ELR (cell line): Measurements from ENCODE around the gene PTN.
"Not testable (repeated sequence)": the region's sequence is repeated elsewhere in the genome, so short reads cannot be mapped to it uniquely, and the experiment has no call there.

ENCODE experiments used
- DNase-seq: peaks from one replicate; pipeline ENCODE4 v3.0.0-alpha.2; 2015; ENCODE audit warnings: low read depth

PTN gene

GRCh38 chr7:137266764-137267163 lies 76.8 kb downstream of the PTN start:
- no peak for DNase-seq

DNA sequence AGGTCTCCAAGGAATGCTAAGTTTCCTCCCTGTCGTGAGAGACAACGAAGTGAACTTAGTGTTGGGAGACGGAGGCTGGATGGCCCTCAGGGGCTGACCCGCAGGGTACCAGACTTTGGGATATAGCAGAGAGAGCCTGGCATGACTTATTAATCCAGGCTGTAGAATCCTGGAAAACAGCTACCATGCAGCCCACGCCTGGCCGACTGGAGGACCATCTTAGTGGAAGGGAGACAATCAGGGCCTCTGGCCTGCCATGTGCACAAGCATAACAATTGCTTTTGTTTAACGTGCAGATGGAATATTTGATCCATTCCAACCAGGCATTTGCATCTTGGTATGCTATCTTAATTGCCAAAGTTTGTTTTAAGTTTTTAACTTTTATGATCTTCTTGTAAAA lies 78.1 kb downstream of the PTN start:
- DNase-seq: not testable (repeated sequence)

DNA sequence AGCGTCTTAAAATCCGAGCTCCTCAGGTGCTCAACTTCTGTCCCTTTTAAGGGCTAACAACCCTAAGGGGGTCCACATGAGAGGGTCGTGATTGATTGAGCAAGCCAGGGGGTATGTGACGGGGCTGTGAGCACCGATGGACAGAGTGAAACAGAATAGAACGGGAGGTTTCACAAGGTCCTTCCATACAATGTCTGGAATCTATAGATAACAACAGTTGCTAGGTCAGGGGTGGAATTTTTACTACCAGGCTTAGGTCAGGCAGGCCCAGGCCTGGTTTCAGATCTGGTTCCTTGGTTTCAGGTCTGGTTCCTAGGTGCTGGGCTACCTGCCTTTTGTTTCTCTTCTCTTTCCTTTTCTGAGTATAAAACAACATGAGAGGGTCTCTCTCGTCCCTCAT lies 80.9 kb downstream of the PTN start:
- DNase-seq: no peak

- no peak for DNase-seq
Observed at GRCh38 chr7:137258552-137258951, 85.0 kb downstream of the PTN start.

DNA sequence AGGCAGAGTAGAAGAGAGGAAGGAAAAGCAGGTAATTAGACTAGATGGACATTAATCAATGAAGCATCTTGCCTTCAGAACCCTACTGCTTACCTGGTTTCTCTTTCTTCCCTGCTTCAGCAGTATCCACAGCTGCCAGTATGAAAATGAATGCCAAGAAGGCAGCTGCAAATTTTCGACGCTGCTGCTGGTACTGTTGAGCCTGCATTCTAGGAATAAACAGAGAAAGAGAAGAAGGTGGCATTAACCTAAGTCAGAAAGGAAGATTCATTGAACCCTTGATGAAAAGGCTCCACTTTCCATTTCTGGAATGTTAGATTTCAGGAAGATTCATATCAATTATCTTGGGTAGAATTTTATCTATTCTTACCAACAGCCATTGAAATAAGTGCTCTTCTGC lies 88.8 kb downstream of the PTN start:
- DNase-seq: no peak

DNA sequence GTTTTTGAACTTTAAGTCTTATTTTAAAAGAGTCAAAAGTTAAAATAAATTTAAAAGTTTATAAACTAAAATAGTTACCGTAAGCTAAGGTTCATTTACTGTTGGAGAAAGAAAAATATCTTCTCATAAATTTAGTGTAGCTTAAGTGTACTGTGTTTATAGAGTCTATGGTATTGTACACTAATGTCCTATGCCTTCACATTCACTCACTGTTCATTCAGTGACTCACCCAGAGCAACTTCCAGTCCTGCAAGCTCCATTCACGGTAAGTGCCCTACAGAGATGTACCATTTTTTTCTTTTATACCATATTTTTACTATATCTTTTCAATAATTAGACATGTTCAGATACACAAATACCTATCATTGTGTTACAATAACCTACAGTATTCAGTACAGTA lies 97.6 kb downstream of the PTN start:
- peak; percentile 28 for DNase-seq

DNA sequence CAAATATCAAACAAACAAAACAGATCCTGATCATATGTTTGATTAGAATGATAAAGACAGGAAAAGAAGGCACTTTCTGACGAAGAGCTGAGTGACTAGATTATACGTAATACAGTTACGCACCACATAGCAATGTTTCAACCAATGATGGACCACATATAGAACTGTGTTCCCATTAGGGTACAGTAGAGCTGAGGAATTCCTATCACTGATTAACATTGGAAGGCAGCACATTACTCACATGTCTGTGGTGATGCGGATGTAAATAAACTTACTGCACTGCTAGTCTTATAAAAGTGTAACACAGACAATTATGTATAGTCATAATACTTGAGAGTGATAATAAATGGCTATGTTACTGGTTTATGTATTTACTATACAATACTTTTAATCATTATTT lies 98.3 kb downstream of the PTN start:
- DNase-seq: peak; percentile 5

- no peak for DNase-seq
Observed at GRCh38 chr7:137243741-137244140, 99.8 kb downstream of the PTN start.

GRCh38 chr7:137242616-137243015 lies 100.9 kb downstream of the PTN start:
- DNase-seq: no peak

GRCh38 chr7:137241655-137242360 lies 101.7 kb downstream of the PTN start:
- DNase-seq: no peak

DNA sequence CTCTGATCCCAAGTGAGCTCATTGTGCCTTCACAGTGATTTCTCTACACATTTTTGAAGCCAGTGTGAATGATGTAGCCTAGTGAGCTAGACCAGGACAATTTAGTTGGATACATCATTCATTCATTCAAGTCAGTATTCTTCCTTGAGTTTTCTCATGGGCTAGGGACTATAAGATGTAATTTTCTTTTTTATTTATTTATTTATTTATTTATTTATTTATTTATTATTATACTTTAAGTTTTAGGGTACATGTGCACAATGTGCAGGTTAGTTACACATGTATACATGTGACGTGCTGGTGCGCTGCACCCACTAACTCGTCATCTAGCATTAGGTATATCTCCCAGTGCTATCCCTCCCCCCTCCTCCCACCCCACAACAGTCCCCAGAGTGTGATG lies 104.3 kb downstream of the PTN start:
- DNase-seq: not testable (repeated sequence)

DNA sequence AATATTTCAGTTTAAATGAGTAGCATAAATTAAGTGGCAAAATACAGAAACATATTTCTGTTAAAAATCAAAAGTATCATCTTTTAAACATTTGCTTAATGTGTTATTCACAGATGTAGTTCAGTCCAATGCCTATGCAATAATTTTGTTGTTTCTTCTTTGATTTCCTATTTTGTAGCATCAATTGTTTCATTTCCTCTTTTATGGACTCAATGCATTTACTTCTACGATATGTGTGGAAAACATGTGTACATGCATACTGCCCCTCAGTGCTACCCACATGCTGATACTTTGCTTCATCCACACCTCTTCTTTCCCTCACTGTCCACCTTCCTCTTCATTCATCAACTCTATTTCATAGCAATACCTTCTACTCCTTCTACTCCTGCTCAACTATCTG lies 108.1 kb downstream of the PTN start:
- no peak for DNase-seq

DNA sequence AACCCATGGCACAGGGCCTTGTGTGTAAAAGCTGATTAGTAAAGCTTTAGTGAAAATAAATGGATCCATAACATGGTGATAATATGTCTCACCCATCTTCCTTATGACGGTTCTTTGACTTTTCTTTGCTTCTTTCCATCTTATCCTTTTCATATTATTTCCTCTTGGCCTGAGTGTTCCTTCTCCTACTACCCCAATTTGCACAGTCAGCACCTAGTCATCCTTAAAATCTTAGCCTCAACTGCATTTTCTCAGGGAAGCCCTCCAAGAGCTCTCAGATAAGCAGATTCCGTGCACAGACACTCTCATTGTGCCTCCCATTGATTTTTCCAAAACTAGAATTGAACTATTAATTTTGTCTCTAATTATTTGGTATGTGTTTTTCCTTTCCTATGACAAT lies 112.4 kb downstream of the PTN start:
- no peak for DNase-seq

- DNase-seq: no peak
Observed at GRCh38 chr7:137221467-137221866, 122.1 kb downstream of the PTN start.

DNA sequence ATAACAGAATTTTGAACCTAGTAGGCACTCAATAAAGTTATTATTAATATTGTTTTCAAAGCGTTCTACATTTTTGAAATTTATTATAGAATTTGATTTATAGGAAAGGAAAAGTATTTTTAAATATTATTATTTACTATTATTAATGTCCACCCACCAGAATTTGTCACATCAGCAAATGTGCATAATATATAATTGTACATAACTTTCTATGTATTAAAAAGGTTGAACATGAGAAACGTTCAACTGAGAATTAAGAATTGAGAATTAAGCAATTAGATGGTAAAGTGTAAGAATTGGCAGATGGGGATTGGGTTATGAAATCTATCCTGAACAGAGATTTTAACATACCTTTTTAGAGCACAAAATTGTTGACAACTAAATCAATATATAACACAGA lies 129.8 kb downstream of the PTN start:
- no peak for DNase-seq

GRCh38 chr7:137209151-137209817 lies 134.2 kb downstream of the PTN start:
- no peak for DNase-seq

- no peak for DNase-seq
Observed at GRCh38 chr7:137206770-137207169, 136.8 kb downstream of the PTN start.

- DNase-seq: no peak
Observed at GRCh38 chr7:137204246-137204645, 139.3 kb downstream of the PTN start.

DNA sequence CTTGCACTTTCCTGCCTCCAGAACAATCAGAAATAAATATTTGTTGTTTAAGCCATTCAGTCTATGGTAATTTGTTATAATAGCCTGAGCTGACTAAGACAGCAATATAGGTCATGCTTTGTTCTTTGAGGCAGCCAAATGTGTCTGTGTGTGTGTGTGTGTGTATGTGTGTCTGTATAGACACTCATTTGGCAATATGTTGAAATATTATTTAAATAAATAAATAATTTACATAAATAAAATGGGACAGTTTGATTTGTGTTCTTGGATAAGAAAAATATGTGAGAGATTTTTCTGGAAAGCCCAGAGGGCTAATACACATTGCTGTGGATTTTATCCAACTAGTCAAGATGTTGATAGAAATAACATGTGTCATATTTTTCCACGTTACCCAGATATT lies 140.2 kb downstream of the PTN start:
- no peak for DNase-seq

- no peak for DNase-seq
Observed at GRCh38 chr7:137196648-137197047, 146.9 kb downstream of the PTN start.

GRCh38 chr7:137195996-137196395 lies 147.5 kb downstream of the PTN start:
- no peak for DNase-seq

DNA sequence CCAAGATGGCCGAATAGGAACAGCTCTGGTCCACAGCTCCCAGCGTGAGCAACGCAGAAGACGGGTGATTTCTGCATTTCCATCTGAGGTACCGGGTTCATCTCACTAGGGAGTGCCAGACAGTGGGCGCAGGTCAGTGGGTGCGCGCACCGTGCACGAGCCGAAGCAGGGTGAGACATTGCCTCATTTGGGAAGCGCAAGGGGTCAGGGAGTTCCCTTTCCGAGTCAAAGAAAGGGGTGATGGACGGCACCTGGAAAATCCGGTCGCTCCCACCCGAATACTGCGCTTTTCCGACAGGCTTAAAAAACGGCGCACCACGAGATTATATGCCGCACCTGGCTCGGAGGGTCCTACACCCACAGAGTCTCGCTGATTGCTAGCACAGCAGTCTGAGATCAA lies 161.9 kb downstream of the PTN start:
- DNase-seq: not testable (repeated sequence)
